Prostate gland (tissue), 2 donors: Measurements from ENCODE around the gene IRX2.

Experiments used
- POLR2A ChIP-seq: fragments of 450-650 bp; IDR thresholded peaks from one replicate; pipeline ENCODE4 v1.6.1; 2016; ENCODE audit warnings: antibody characterized with exemption, mild to moderate bottlenecking
- TF ChIP-seq, protein P1 (sequence below), 4 experiments: fragments of 200-600 bp in 2 of 4; fragments of 450-650 bp in 2 of 4; sonication (generic) in 2 of 4; IDR thresholded peaks; 1 replicate in 3 of 4; 2 replicates in 1 of 4; pipeline ENCODE4 v1.5.1; 2016 to 2019; ENCODE audit warnings: antibody characterized with exemption in 4 of 4, mild to moderate bottlenecking in 2 of 4, moderate library complexity in 2 of 4

DNA sequence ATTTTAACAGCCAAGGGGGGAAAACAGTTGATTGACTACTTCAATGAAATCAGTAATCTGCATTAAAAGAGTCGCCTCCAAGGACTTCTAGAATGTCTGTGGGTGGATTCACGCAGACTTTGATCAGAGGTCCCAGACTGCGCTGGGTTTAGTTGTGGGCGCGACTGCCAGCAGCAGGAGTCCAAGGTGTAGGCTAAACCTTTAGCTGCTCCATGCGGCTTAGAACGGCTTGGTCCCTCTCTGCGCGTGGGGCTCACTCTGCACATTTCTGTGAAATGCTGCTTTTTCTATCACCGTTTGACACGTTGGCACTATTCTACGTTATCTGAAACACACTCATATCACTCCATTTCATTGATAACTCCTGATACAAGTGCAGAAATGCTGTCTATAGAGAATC, 48.6 kb upstream of the IRX2 start:
- TF ChIP-seq POLR2A, result no peak
- TF ChIP-seq, protein P1, sequence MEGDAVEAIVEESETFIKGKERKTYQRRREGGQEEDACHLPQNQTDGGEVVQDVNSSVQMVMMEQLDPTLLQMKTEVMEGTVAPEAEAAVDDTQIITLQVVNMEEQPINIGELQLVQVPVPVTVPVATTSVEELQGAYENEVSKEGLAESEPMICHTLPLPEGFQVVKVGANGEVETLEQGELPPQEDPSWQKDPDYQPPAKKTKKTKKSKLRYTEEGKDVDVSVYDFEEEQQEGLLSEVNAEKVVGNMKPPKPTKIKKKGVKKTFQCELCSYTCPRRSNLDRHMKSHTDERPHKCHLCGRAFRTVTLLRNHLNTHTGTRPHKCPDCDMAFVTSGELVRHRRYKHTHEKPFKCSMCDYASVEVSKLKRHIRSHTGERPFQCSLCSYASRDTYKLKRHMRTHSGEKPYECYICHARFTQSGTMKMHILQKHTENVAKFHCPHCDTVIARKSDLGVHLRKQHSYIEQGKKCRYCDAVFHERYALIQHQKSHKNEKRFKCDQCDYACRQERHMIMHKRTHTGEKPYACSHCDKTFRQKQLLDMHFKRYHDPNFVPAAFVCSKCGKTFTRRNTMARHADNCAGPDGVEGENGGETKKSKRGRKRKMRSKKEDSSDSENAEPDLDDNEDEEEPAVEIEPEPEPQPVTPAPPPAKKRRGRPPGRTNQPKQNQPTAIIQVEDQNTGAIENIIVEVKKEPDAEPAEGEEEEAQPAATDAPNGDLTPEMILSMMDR (IDR thresholded peaks at IDR 0.05), result no peak
